Amygdala (tissue), 56 donors: ENCODE data around the gene GLIS1.

Source experiments
- DNase-seq, 56 donors: peaks; one replicate each; lab custom pipeline; 2025; lab: John Stamatoyannopoulos, UW

Gene GLIS1

GRCh38 chr1:53484705-53485477 lies 254.1 kb downstream of the GLIS1 start:
- no peak for DNase-seq

GRCh38 chr1:53483656-53484055 lies 255.3 kb downstream of the GLIS1 start:
- DNase-seq, result no peak

GRCh38 chr1:53483170-53483569 lies 255.8 kb downstream of the GLIS1 start:
- DNase-seq, result no peak

- DNase-seq, result no peak
Observed at GRCh38 chr1:53482441-53483153, 256.4 kb downstream of the GLIS1 start.

- no peak for DNase-seq
Observed at GRCh38 chr1:53481456-53481855, 257.5 kb downstream of the GLIS1 start.

- no peak for DNase-seq
Observed at GRCh38 chr1:53480678-53481077, 258.3 kb downstream of the GLIS1 start.

GRCh38 chr1:53478502-53478818 lies 260.5 kb downstream of the GLIS1 start:
- DNase-seq, result no peak

GRCh38 chr1:53477651-53478501 lies 261.1 kb downstream of the GLIS1 start:
- peak in 3 of 56 donors; percentile 13 to 27 (median 19) for DNase-seq

- DNase-seq, result no peak
Observed at GRCh38 chr1:53476579-53476978, 262.4 kb downstream of the GLIS1 start.

- DNase-seq, result no peak
Observed at GRCh38 chr1:53475664-53476063, 263.3 kb downstream of the GLIS1 start.

GRCh38 chr1:53473463-53473862 lies 265.5 kb downstream of the GLIS1 start:
- DNase-seq, result no peak

GRCh38 chr1:53471000-53471399 lies 268.0 kb downstream of the GLIS1 start:
- no peak for DNase-seq

- DNase-seq, result no peak
Observed at GRCh38 chr1:53470584-53470983, 268.4 kb downstream of the GLIS1 start.

- DNase-seq, result peak in 30 of 56 donors; percentile 4 to 68 (median 24)
Observed at GRCh38 chr1:53470155-53470554, 268.8 kb downstream of the GLIS1 start.

- no peak for DNase-seq
Observed at GRCh38 chr1:53469373-53469772, 269.6 kb downstream of the GLIS1 start.

GRCh38 chr1:53468374-53468773 lies 270.6 kb downstream of the GLIS1 start:
- no peak for DNase-seq

- no peak for DNase-seq
Observed at GRCh38 chr1:53467391-53467790, 271.6 kb downstream of the GLIS1 start.

- DNase-seq, result no peak
Observed at GRCh38 chr1:53465023-53465957, 273.7 kb downstream of the GLIS1 start.

GRCh38 chr1:53463961-53464899 lies 274.7 kb downstream of the GLIS1 start:
- DNase-seq, result no peak
